GM18526 (cell line): Measurements from ENCODE around the gene INPPL1.
A peak's percentile ranks its signal among the peaks of the same experiment; 100 is the strongest.

Experiments
- POLR2A ChIP-seq: IDR thresholded peaks from 3 replicates; pipeline ENCODE4 v1.6.1; 2011; ENCODE audit not compliant: insufficient read length; ENCODE audit errors: extremely low read depth

The INPPL1 gene

GRCh38 chr11:72237112-72237931, 12.8 kb downstream of the INPPL1 start:
- no peak for TF ChIP-seq POLR2A

- no peak for TF ChIP-seq POLR2A
Measured at GRCh38 chr11:72238040-72238450, 13.5 kb downstream of the INPPL1 start.

- TF ChIP-seq POLR2A: no peak
Measured at GRCh38 chr11:72238492-72239312, 14.1 kb downstream of the INPPL1 start.

GRCh38 chr11:72239313-72239848, 14.8 kb downstream of the INPPL1 start:
- peak; percentile 30 for TF ChIP-seq POLR2A

GRCh38 chr11:72239849-72240460, 15.4 kb downstream of the INPPL1 start:
- no peak for TF ChIP-seq POLR2A

GRCh38 chr11:72240461-72241290, 16.1 kb downstream of the INPPL1 start:
- no peak for TF ChIP-seq POLR2A

- no peak for TF ChIP-seq POLR2A
Measured at GRCh38 chr11:72241291-72241781, 16.8 kb downstream of the INPPL1 start.

GRCh38 chr11:72242141-72242540, 17.6 kb downstream of the INPPL1 start:
- no peak for TF ChIP-seq POLR2A

- TF ChIP-seq POLR2A: no peak
Measured at GRCh38 chr11:72243173-72244059, 18.8 kb downstream of the INPPL1 start.

- TF ChIP-seq POLR2A: no peak
Measured at GRCh38 chr11:72244060-72244360, 19.4 kb downstream of the INPPL1 start, which contains the start of gene PHOX2A. Gene PHOX2A, minus strand, starts transcription at chr11:72244176. Its CDS starts 172 bp downstream, at chr11:72244004.

GRCh38 chr11:72244361-72245262, 20.0 kb downstream of the INPPL1 start:
- no peak for TF ChIP-seq POLR2A

GRCh38 chr11:72245263-72245816, 20.8 kb downstream of the INPPL1 start:
- TF ChIP-seq POLR2A: no peak
